Rectal smooth muscle tissue (tissue), 1 donor: ENCODE measurements around the gene MAST4.
A peak's percentile ranks its signal among the peaks of the same experiment; 100 is the strongest.

ENCODE experiments used
- H3K27ac ChIP-seq: one replicate; pipeline ENCODE4 v1.7.0; 2013; ENCODE audit warnings: low read depth, low read length, inconsistent platforms
- H3K27me3 ChIP-seq: one replicate; pipeline ENCODE4 v1.7.0; 2013; ENCODE audit warnings: low read length; ENCODE audit not compliant: control insufficient read depth, insufficient read depth
- H3K36me3 ChIP-seq: one replicate; pipeline ENCODE4 v1.7.0; 2013; ENCODE audit warnings: low read length; ENCODE audit not compliant: control insufficient read depth, insufficient read depth
- H3K4me1 ChIP-seq: one replicate; pipeline ENCODE4 v1.7.0; 2013; ENCODE audit warnings: low read length; ENCODE audit not compliant: control insufficient read depth, insufficient read depth
- H3K4me3 ChIP-seq: one replicate; pipeline ENCODE4 v1.7.0; 2013; ENCODE audit warnings: low read length
- H3K9ac ChIP-seq: one replicate; pipeline ENCODE4 v1.7.0; 2013; ENCODE audit warnings: low read length

Gene MAST4

GRCh38 chr5:66828548-66829357, 232.6 kb downstream of the MAST4 start:
- Histone ChIP-seq H3K27me3 (no peaks in the 10 kb centered on the region), H3K4me3 (peak overlapping the region; percentile 64), H3K27ac (no peak overlapping the region), H3K36me3 (no peaks in the 10 kb centered on the region), H3K9ac (peak overlapping the region; percentile 19), H3K4me1 (no peaks in the 10 kb centered on the region)

DNA sequence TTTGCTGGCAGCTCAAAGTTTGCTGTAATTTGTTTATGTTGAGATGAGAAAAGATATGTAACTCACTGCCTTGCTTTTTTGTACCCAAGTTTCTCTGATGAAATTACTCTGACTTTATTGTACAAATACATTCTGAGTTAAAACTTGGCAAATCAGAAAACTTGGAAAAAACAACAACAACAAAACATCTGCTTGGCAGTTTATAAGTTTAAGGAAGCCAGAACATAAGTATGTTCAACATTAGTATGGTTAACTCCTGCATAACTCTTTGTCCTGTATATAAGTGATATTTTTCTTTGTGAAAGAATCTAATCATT, 233.1 kb downstream of the MAST4 start:
- H3K4me3 ChIP-seq: peak overlapping the region; percentile 64
- H3K27ac ChIP-seq: no peak overlapping the region
- no peaks in the 10 kb centered on the region for H3K4me1 ChIP-seq
- H3K27me3 ChIP-seq: no peaks in the 10 kb centered on the region
- H3K9ac ChIP-seq: no peak overlapping the region
- no peaks in the 10 kb centered on the region for H3K36me3 ChIP-seq

GRCh38 chr5:66829826-66830225, 233.6 kb downstream of the MAST4 start:
- H3K4me3 ChIP-seq: no peak overlapping the region
- H3K36me3 ChIP-seq: no peaks in the 10 kb centered on the region
- no peaks in the 10 kb centered on the region for H3K4me1 ChIP-seq
- no peak overlapping the region for H3K27ac ChIP-seq
- no peak overlapping the region for H3K9ac ChIP-seq
- H3K27me3 ChIP-seq: no peaks in the 10 kb centered on the region

DNA sequence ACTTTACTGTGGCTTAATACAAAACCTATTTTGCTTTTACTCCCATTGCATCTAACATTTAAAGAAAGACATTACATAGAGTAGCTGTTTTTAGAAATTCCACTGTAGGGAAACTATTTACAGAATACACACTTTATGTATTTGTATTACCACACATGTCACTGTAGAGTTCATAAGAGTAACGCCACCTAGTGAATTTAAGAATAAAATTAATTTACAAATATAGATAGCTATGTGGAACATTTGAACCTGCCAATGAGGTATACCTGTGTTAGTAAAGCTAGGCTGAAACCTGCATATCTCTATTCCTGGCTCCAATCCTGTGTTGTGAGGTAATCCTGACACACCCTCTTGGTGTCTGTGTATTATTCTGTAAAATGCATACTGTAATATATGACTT, 234.4 kb downstream of the MAST4 start:
- Histone ChIP-seq H3K4me1 (no peaks in the 10 kb centered on the region), H3K36me3 (no peaks in the 10 kb centered on the region), H3K27ac (no peak overlapping the region), H3K4me3 (no peak overlapping the region), H3K27me3 (no peaks in the 10 kb centered on the region), H3K9ac (no peak overlapping the region)

DNA sequence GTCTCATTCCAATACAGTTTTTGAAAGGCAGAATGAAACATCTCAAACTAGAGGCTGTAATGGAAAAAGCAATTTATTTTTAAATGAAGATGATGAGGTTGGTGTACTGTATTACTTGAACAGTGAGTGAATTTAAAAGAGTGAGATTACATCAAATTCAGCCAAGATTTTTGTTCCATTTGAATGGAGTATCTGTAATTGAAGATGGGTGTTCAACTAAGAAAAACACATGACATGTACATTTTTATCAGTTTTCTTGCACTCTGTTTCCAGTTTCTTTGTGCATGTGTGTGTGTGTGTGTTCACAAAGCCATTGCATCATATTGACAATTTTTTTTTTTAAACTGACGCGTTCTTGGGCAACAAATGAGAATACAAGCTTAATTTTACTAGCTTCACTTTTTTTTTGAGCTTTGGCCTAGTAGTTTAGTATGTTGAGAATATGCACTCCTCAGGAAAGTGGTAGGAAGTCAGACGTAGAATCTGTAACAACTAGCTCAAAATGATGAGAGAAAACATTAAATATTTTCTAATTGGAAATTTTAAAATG, 243.5 kb downstream of the MAST4 start:
- no peak overlapping the region for H3K9ac ChIP-seq
- no peaks in the 10 kb centered on the region for H3K27me3 ChIP-seq
- no peak overlapping the region for H3K27ac ChIP-seq
- no peaks in the 10 kb centered on the region for H3K4me1 ChIP-seq
- no peak overlapping the region for H3K4me3 ChIP-seq
- H3K36me3 ChIP-seq: no peaks in the 10 kb centered on the region

DNA sequence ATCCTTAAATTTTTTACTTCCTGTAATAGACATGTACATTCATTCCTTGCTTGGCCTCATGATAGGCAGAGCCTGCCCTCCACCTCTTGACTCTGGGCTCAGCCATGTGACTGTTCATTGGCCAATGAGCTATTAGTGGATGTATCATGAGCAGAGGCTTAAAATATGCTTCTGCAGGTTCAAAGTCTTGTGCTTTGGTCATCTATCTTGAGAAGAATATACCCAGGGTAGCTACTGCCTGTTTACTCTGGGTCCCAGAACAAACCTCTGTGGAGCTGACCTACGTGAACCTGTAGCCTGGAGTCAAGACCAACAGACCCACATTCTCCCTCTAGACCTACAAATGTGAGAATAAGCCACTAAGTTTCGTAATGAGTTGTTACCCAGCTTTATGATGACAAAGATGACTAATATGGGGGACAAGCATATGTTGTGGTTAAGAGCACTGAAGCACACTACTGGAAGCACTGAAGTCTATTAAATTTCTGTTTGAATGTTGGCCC, 244.4 kb downstream of the MAST4 start:
- Histone ChIP-seq H3K9ac (no peak overlapping the region), H3K4me1 (no peaks in the 10 kb centered on the region), H3K27ac (no peak overlapping the region), H3K27me3 (no peaks in the 10 kb centered on the region), H3K36me3 (no peaks in the 10 kb centered on the region), H3K4me3 (no peak overlapping the region)

- Histone ChIP-seq H3K4me1 (no peaks in the 10 kb centered on the region), H3K27ac (no peak overlapping the region), H3K27me3 (no peaks in the 10 kb centered on the region), H3K9ac (no peak overlapping the region), H3K36me3 (no peaks in the 10 kb centered on the region), H3K4me3 (no peak overlapping the region)
Observed at GRCh38 chr5:66841264-66841663, 245.1 kb downstream of the MAST4 start.

- Histone ChIP-seq H3K4me3 (no peak overlapping the region), H3K27me3 (no peaks in the 10 kb centered on the region), H3K27ac (no peak overlapping the region), H3K9ac (no peak overlapping the region), H3K36me3 (no peaks in the 10 kb centered on the region), H3K4me1 (no peaks in the 10 kb centered on the region)
Observed at GRCh38 chr5:66842540-66842939, 246.3 kb downstream of the MAST4 start.

- Histone ChIP-seq H3K4me3 (no peak overlapping the region), H3K27ac (no peak overlapping the region), H3K36me3 (no peaks in the 10 kb centered on the region), H3K4me1 (no peaks in the 10 kb centered on the region), H3K27me3 (no peaks in the 10 kb centered on the region), H3K9ac (no peak overlapping the region)
Observed at GRCh38 chr5:66843065-66843464, 246.9 kb downstream of the MAST4 start.

DNA sequence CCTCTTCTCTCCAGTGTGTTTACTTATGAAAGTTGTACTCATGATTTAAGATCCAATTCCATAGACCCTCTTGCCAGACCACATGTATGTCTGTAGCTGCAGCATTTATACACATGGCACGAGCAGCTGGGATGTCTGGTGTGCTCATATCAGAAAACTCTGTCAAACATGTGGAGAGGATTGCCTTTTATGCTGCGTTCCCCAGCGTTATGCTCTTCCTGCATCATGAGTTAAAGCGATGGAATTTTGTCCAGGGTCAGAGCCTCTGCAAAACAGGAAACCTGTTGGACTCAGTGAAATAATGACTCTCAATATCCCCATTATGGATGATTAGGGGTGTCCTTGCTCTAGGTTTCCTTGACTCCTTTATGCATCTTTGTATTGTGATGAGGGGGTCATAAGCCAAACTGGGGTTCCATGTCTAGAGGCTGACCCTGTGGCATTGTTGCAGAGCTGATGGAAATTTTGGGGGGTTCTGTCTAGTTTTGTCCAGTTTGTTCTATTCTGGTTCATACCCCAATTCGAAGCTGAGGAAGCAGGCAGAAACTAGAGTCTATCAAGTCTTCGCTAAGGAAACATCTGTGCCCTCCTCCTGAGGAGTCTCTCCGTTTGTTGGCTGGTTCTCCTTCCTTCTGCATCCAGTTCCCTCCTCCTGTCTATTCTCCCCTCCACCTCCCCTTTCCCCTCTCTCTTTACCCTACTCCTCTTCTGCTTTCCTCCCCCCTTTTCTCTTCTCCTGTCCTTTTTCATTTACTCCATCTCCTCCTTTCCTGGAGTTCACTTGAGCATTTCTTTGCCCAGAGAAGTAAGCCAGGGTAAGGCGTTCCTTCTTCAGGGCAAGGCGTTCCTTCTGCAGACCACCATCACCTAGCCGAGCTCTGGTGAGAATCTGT, 252.8 kb downstream of the MAST4 start:
- Histone ChIP-seq H3K4me1 (no peaks in the 10 kb centered on the region), H3K27me3 (no peaks in the 10 kb centered on the region), H3K4me3 (no peak overlapping the region), H3K27ac (no peak overlapping the region), H3K9ac (no peak overlapping the region), H3K36me3 (no peaks in the 10 kb centered on the region)

- no peaks in the 10 kb centered on the region for H3K4me1 ChIP-seq
- H3K27ac ChIP-seq: no peak overlapping the region
- H3K27me3 ChIP-seq: no peaks in the 10 kb centered on the region
Observed at GRCh38 chr5:66849803-66850202, 253.6 kb downstream of the MAST4 start.

GRCh38 chr5:66850354-66851075, 254.3 kb downstream of the MAST4 start:
- H3K4me3 ChIP-seq: no peak overlapping the region
- H3K9ac ChIP-seq: no peak overlapping the region
- H3K36me3 ChIP-seq: no peaks in the 10 kb centered on the region
- H3K27ac ChIP-seq: no peak overlapping the region
- no peaks in the 10 kb centered on the region for H3K4me1 ChIP-seq
- H3K27me3 ChIP-seq: no peaks in the 10 kb centered on the region

More at GRCh38 chr5:66849803-66850202, 253.6 kb downstream of the MAST4 start:
- Histone ChIP-seq H3K4me3 (no peak overlapping the region), H3K36me3 (no peaks in the 10 kb centered on the region), H3K9ac (no peak overlapping the region)
